GM12891 (cell line): Measurements from ENCODE around the gene WDR7.
A peak's percentile ranks its signal among the peaks of the same experiment; 100 is the strongest.

Source experiments
- DNase-seq: peaks from one replicate; pipeline ENCODE4 v3.0.0; 2011; ENCODE audit warnings: low spot score; ENCODE audit not compliant: insufficient read length
- FAIRE-seq: peaks from 2 replicates; lab custom pipeline; 2011; peaks lifted over from hg19 to GRCh38; lab: Jason Lieb, UNC
- PAX5 ChIP-seq: IDR thresholded peaks from 2 replicates; pipeline ENCODE4 v1.6.1; 2011; ENCODE audit warnings: low read length, moderate library complexity, mild to moderate bottlenecking; ENCODE audit not compliant: insufficient read depth, severe bottlenecking
- POLR2A ChIP-seq: IDR thresholded peaks from 2 replicates; pipeline ENCODE4 v1.6.1; 2011; ENCODE audit warnings: low read depth, low read length, control low read depth
- POLR2AphosphoS5 ChIP-seq: IDR thresholded peaks from 2 replicates; pipeline ENCODE4 v1.6.1; 2011; ENCODE audit warnings: low read depth, low read length, control low read depth
- POU2F2 ChIP-seq: IDR thresholded peaks from 2 replicates; pipeline ENCODE4 v1.6.1; 2011; ENCODE audit warnings: low read depth, mild to moderate bottlenecking, control low read depth, low read length, moderate library complexity
- SPI1 ChIP-seq: IDR thresholded peaks from 2 replicates; pipeline ENCODE4 v1.6.1; 2011; ENCODE audit warnings: low read depth, low read length, control low read depth
- TAF1 ChIP-seq: IDR thresholded peaks from 2 replicates; pipeline ENCODE4 v1.6.1; 2011; ENCODE audit warnings: low read depth, low read length, control low read depth

Gene WDR7

GRCh38 chr18:56910967-56911366 lies 259.8 kb downstream of the WDR7 start:
- no peak for FAIRE-seq
- TF ChIP-seq PAX5 (no peak), POU2F2 (no peak), POLR2A (no peak), SPI1 (no peak), POLR2AphosphoS5 (no peak), TAF1 (no peak)

GRCh38 chr18:56913941-56914340 lies 262.8 kb downstream of the WDR7 start:
- no peak for DNase-seq
- TF ChIP-seq POLR2A (no peak), PAX5 (no peak), SPI1 (no peak), TAF1 (no peak)
- peak; percentile 20 for FAIRE-seq

More at GRCh38 chr18:56910967-56911366, 259.8 kb downstream of the WDR7 start:
- no peak for DNase-seq

- TF ChIP-seq POLR2A (no peak), POLR2AphosphoS5 (no peak), POU2F2 (no peak), TAF1 (no peak), PAX5 (no peak), SPI1 (no peak)
- FAIRE-seq (peak; percentile 9), DNase-seq (no peak)
These were observed 268.0 kb downstream of the WDR7 start for GRCh38 chr18:56919190-56919589.

- FAIRE-seq (no peak), DNase-seq (no peak)
- TF ChIP-seq SPI1 (peak; percentile 16; the same call in 1 of the 2 replicates), POLR2A (no peak), POLR2AphosphoS5 (no peak), PAX5 (no peak), TAF1 (no peak)
These were observed 270.8 kb downstream of the WDR7 start for GRCh38 chr18:56921896-56922480.

GRCh38 chr18:56926734-56927133 lies 275.6 kb downstream of the WDR7 start:
- FAIRE-seq (no peak), DNase-seq (no peak)
- TF ChIP-seq POLR2AphosphoS5 (no peak), PAX5 (no peak), POLR2A (no peak), POU2F2 (no peak), SPI1 (no peak), TAF1 (no peak)

- DNase-seq, result no peak
- FAIRE-seq, result no peak
- TF ChIP-seq POLR2AphosphoS5 (no peak), POU2F2 (no peak), SPI1 (no peak), POLR2A (no peak), PAX5 (no peak), TAF1 (no peak)
These were observed 276.6 kb downstream of the WDR7 start for GRCh38 chr18:56927786-56928185.

GRCh38 chr18:56929886-56930285 lies 278.7 kb downstream of the WDR7 start:
- no peak for FAIRE-seq
- TF ChIP-seq PAX5, result no peak
- no peak for TF ChIP-seq POU2F2
- TF ChIP-seq TAF1, result no peak
- no peak for TF ChIP-seq POLR2A
- no peak for TF ChIP-seq SPI1
- no peak for TF ChIP-seq POLR2AphosphoS5
- DNase-seq, result no peak

GRCh38 chr18:56933472-56933871 lies 282.3 kb downstream of the WDR7 start:
- FAIRE-seq, result no peak
- DNase-seq, result no peak
- TF ChIP-seq TAF1 (no peak), SPI1 (no peak), POLR2AphosphoS5 (no peak), POLR2A (no peak), PAX5 (no peak), POU2F2 (no peak)

GRCh38 chr18:56934131-56934530 lies 283.0 kb downstream of the WDR7 start:
- DNase-seq (no peak), FAIRE-seq (no peak)

GRCh38 chr18:56934906-56935305 lies 283.7 kb downstream of the WDR7 start:
- DNase-seq (no peak), FAIRE-seq (no peak)
- TF ChIP-seq POLR2AphosphoS5 (no peak), POLR2A (no peak), SPI1 (no peak), TAF1 (no peak), PAX5 (no peak), POU2F2 (no peak)

More at GRCh38 chr18:56934131-56934530, 283.0 kb downstream of the WDR7 start:
- TF ChIP-seq TAF1 (no peak), POLR2A (no peak), PAX5 (no peak), POLR2AphosphoS5 (no peak), POU2F2 (no peak), SPI1 (no peak)
